GM21367 (cell line): ENCODE data around the gene RIN3.
"Not testable (repeated sequence)": the region's sequence is repeated elsewhere in the genome, so short reads cannot be mapped to it uniquely, and the experiment has no call there.

ENCODE experiments used
- ATAC-seq: cut with Tn5 transposase; IDR thresholded peaks from one replicate; pipeline ENCODE4 v1.9.1; 2021; ENCODE audit not compliant: unreplicated experiment

RIN3 gene

DNA sequence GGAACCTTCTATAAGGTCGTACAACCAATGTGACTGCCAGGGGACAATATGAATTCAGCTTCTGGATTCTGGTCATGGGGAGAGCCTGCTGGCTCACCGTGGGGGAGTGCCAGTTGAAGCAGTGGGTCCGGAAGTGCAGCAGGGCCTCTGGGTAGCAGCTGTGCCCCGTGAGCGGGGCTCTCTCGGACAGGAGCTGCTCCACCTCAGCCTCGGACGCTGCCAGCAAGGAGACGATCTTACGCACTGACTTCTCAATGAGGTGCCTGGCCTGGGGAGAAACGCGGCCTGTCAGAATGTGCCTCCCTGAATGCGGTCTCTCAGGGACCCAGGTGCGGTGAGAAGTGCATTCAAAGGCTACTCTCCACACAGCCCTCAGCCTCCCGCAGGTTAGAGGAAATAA lies 192.8 kb downstream of the RIN3 start:
- ATAC-seq: no peak

DNA sequence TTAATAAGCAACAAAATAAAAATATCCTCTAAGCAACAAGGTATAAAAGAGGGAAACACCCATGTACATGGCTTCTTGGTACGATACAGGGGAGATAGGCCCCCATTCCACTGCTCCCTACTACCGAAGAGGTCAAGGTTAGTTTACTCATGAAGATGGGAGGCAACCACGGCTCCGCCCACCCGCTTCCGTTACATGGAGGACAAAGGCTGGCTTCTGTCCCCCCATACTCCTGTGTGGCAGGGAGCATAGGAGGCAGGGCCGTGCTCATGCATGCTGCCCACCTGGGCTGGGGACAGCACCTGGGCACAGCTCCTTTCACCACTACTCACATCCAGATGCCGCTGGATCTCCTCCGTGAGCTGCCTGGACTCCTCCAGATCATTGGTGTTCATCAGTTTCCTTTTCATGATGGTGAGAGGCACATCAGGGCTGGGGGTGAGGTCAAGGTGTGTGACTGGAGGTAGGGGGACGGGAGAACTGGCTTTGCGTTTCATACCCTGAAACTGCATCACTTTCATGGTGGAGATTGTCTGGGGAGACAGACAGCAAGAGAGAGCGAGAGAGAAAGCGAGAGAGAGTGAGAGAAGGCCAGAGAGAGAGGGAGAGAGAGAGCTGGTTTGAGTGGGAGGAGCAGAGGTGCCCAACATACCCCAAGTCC lies 195.9 kb downstream of the RIN3 start:
- no peak for ATAC-seq

DNA sequence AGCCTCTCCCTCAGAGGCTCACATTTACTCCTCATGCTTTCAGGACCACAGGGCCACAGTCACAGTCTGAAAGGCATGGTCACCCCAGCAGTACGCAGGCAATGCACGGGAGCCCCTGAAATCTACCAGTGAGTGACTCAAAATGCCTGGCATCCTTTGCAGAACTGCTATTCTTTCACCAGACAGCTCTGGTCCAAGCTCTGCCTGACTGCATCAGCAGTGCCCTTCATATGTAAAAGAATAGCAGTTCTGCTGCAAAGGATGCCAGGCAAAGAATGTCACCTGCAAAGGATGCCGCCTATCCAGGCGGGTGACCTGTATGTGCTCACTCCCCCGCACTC lies 196.4 kb downstream of the RIN3 start:
- ATAC-seq: no peak

DNA sequence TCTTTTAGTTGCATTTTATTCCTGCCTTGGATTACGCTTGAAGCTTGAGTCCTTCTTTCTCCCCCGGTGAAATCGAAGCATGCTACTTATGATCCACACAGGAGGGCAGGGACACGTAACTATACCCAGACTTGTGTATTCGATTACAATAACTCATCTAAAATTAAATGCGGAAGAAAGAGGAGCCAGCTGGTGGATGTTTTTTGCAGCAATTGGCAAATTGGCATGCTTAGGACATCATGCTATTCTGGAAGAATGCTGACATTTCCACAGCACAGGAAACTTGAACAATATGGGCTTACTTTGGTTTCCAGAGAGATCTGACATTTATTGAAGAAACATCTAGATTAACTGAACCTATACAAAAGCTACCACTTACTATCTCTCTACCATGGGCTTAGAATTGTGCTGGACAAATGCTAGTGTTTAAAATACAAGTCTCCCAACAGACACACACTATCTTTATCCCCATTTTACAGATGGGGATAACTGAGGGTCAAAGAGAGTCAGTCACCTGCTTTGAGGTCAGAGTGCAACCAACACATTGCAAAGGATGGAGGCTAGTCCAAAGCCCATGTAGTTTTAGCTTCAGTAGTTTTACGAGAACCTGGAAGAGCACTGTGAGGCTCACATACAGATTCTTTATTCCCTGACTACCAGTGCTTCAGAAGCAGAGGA lies 198.5 kb downstream of the RIN3 start:
- ATAC-seq: no peak

DNA sequence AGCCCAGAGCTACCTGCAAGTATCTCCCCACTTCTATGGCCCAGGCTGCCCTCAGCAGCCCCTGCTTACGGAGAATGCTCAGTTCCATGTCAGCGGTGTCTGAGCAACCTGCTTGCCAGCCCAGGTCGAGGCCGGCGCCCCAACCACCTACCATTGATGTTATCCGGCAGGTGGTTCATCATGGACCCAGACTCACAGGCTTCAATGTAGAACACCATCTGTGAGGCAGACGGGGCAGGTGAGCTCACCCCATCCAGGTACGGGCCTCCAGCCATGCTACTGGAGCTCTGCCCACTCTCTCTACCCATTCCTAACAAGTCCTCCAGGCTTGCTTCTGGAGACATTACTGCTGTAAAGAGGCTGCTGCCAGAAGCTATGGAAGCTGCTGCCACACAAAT lies 199.1 kb downstream of the RIN3 start:
- ATAC-seq: no peak

DNA sequence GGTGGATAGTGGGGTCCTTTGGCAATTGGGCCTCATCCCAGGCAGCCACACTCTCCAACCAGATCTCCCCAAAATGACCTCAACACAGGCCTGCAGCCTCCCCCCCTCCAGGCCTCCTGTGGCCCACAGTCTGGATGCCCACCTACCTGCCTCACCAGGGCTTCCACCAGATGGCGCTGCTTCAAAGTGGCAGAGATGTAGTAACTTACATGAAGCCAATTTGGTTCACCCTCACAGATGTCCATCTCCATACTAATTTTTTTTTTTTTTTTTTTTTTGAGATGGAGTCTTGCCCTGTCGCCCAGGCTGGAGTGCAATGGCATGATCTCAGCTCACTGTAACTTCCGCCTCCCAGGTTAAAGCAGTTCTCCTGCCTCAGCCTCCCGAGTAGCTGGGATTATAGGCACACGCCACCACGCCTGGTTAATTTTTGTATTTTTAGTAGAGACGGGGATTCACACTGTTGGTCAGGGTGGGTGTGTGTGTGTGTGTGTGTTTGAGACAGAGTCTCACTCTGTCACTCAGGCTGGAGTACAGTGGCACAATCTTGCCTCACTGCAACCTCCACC lies 201.2 kb downstream of the RIN3 start:
- ATAC-seq: not testable (repeated sequence)

DNA sequence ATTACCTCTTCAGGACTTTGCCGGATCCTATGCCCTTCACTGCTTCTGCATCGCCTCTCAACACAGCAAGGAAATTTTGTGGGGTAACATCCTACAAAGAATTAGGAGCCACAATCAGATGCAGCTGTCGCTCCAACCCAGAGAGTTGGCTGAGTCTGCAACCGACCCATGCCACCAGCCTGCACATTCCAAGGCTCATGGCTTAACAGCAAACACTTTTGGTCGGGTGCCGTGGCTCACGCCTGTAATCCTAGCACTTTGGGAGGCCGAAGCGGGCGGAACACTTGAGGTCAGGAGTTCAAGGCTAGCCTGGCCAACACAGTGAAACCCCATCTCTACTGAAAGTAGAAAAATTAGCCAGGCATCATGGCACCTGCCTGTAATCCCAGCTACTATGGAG lies 202.6 kb downstream of the RIN3 start:
- ATAC-seq: no peak

DNA sequence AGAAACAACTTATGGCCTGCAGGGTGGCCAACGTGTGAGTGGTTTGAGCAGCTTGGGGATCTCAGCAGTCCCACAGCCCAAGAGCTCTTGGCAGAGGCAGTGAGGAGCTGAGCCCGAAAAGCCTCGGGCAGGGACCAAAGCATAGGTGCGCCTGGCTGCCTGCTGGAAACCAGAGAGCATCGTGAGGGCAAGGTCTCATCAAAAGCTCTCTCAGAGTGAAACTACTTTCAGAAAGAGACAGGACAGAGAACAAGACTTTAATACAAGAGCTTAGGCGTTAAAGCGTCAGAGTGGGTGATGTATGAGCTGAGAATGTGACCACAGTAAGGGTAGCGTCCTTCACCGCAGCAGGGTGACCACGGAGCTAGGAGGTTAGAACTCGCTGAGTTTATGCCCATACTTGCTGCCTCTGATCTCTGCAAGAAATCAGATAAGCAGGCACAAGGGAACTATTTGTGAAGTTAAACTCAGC lies 204.0 kb downstream of the RIN3 start:
- no peak for ATAC-seq

DNA sequence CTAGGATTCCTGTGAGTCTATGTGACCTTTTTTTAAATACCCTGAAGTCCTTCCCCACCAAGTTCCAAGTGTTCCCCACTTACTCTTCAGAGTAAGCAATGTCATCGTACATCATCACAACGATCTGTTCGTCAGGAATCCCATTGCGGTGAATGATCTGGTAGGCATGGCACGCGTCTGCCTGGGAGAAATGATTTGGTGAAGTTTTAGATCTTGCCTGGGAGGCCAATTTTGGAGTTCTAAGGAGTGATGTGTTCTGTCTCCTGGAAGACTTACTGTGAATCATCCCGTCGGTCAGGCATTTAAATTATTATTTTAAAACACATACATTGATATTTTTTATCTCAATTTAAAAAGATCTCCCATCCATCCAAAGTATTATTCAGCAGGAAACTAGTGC lies 205.1 kb downstream of the RIN3 start:
- no peak for ATAC-seq

DNA sequence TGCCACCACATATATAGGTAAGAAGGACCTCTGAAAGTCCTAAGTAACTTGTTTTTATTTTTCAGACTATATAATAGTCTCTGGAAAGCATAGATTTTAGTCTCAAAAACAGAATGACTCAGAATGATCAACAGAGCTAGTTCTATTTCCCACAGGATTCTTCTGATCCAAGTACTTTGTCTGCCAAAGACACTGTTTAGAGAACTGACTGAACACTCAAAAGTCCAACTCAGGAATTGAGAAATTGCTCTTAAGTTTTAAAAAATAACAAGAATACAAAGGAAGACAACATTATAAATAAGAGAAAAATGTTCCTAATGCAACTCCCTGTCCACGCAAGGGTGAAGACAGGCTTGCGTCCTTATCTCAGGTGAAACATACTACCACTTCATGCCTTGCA lies 205.8 kb downstream of the RIN3 start:
- no peak for ATAC-seq

DNA sequence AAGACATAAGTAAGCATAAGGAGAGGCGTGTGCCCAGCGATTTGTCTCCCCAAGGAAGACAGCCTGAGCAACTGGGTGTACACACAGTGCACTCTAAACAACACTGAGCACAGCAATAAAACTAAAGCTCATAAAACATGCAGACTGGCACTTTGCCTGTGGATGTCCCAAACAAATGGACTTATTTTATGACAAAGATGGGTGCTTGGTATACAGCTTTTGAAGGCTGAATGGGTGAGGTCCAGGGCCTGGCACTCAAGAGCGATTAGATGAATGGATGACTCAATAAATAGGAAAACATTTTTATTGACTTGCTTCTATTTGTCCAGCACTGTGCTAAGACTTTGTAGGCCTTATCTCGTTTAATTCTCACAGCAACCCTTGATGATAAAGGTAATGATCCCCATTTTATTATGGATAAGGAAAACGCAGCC lies 206.3 kb downstream of the RIN3 start:
- ATAC-seq: no peak

DNA sequence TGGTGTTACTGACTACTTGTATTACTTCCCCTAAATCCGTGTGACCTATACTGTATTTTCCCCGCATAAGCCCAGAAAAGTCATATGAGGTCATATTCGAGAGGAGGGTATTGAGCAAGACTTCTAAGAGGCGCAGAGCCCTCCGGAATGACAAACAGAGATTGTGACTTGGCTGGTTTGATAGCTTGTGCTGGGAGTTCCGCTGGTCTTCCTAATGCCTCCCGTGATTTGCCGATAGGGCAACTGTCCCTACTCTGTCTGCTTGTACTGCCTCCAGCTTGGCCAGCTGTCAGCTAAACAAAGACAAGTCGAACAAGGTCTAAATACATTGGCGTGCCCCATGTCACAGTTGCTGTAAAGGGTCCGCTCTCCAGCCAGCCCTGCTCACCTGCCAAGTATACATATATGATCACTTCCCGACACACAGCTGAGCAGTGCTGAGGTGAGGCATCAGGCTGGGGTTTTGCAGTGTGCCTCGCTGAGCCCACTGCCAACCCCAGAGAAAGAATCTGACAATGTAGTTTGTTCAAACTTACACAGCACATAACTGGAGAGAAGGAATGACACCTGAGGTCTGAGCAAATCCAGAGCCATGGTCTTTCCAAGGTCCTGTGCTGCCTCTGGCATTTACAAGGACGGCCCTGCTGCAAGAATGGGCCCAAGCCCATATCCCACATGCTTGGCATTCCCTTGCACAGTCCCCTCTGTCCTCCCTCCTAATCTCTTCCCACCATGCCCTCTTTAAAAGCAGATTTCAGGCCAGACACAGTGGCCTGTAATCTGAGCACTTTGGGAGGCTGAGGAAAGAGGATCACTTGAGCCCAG lies 211.1 kb downstream of the RIN3 start:
- ATAC-seq: no peak

DNA sequence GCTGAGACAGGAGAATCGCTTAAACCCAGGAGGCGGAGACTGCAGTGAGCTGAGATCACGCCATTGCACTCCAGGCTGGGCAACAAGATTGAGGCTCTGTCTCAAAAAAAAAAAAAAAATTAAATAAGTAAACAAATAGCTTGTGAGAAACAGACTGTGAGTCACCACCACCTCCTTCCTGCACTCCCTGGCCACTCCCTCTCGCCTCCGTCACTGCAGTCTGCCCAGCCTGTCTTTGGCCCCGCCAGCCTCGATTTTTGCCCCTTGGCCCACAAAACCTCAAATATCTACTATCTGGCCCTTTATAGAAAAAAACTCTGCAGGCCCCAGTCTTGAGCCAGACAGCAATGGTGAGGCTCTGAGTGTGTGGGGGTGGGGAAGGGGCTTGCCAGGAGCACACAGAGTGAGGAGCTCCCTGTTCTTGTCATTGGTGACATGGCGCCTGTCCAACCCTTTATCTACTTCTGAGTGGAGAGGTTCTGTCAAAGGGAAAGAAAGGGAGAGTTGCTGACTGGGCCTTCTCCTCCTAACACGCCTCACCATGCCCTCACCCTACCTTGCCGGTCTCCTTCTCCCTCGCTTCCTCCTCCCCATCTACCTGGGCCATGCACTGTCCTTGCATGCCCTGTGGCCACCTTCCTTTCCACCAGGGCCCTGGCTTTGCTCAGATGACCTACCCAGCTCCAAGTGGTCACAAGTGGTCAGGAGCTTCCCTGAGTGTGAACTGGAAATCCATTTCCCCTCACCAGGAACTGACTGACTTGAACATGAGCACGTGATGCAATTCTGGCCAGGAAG lies 212.8 kb downstream of the RIN3 start:
- ATAC-seq: no peak

DNA sequence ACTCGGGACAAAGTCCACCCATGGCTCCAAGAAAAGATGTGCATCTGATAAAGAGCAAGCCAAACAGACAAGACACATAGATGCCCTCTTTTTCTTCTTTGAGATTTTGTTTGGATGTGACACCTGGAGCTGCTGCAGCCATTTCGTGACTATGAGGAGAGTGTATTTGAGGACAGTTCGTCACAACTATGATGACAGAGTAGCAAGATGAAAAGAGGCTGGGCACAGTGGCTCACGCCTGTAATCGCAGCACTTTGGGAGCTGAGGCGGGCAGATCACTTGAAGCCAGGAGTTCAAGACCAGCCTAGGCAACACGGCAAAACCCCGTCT lies 213.3 kb downstream of the RIN3 start:
- no peak for ATAC-seq

DNA sequence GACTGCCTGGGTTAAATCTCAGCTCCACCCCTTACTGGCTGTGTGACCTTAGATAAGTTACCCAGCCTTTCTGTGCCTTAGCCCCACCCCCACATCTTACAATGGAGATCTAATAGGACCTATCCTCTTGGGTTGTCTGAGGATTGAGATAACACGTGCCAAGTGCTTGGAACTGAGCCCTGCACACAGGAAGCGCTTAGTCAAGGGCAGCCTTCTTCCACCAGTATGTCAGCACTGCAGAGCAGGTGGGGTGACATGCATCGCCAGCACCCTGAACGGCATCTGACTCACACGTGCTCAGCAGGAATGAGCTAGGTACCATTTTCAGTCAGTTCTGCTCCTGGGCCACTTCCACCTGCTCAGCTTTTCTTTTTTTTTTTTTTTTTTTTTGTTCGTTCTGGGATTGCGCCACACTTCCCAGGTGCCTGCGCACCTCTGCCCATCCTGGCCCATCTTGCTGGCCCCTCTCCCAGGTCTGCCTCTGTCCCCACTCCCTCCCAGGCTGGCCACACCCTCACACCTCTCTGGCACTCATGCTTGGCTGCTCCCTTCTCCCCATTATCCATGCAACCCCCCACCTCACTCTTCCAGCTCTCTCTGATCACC lies 215.3 kb downstream of the RIN3 start:
- ATAC-seq: peak; percentile 74

DNA sequence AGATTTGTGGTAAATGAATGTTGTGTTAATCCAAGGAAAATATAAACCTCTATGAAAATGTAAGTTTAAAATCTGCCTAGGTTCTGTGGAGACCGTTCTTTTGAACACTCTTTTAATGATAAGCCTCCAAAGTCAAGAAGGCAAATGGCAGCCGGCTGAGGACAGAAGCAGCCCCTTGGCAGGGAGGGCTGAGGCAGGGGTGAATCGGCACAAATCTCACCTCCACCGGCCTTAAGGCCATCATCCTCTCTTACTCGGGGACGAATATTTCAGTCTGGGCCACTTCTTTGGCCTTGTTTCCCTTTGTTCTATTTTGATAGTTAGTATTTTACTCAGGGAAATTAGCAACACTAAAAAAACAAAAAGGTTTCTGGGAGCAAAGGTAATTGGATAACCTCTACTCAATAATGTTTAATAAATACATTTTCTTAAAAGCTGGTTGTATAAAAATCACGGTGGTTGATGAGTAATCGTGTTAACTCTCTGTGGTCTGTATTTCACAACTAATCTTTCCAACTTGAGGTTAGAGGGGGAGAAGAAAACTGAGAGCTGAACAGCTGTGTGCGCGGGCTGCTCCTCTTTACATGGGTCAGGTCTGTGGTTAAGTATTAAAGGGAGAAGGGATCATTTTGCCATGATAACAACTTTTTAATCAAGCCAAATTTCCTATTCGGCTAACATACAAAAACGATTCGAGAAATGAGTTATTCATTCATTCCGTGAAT lies 216.2 kb downstream of the RIN3 start:
- ATAC-seq: no peak

DNA sequence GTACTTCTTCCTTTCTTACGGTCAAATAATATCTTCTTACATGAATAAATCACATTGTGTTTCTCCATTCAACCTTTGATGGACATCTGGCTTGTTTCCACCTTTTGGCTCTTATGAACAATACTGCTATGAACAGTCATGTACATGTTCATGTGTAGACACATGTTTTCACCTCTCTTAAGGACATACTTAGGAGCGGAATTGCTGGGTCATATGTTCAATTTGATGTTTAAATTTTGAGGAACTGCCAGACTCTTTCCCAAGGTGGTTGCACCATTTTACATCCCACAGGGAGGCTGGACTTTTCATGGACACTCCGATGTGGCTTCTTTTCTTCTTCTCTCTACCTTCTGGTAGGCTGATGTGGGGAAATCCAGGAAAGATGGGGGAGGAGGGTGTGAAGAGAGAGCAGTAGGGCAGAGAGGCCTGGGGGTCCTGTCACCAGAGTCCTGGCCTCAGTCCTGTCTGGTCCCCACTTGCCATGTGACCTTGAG lies 218.1 kb downstream of the RIN3 start:
- ATAC-seq: no peak

DNA sequence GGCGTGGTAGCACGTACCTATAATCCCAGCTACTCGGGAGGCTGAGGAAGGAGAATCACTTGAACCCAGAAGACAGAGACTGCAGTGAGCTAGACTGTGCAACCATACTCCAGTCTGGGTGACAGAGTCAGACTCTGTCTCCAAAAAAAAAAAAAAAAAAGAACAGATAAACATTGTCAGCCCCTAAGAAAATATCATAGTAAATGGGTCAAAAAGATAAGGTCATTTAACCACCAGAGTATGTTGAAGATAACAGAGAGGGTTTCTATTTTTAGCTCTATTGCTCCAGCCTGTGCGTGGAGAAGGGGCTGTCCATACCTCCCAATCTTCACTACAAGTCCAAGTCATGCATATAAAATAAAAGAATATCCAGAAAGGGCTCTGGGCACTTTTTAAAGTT lies 219.4 kb downstream of the RIN3 start:
- ATAC-seq: no peak

DNA sequence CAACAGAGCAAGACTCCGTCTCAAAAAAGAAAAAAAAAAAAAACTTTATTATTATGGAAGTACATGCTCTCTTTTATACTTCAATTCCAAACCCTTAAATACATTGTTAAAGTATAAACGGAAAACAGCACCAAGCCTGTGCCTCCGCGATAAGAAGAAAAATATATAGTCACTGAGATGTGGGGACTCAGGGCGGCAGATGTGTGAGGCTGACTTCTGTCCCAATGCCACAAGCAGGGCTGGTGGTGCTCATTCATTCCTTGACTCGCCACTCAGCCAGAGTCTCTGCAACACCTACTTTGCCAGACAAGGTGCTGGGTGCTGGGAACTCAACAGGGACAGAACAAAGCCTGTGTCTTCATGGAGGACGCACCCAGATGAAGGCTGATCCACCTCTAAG lies 221.0 kb downstream of the RIN3 start:
- no peak for ATAC-seq

DNA sequence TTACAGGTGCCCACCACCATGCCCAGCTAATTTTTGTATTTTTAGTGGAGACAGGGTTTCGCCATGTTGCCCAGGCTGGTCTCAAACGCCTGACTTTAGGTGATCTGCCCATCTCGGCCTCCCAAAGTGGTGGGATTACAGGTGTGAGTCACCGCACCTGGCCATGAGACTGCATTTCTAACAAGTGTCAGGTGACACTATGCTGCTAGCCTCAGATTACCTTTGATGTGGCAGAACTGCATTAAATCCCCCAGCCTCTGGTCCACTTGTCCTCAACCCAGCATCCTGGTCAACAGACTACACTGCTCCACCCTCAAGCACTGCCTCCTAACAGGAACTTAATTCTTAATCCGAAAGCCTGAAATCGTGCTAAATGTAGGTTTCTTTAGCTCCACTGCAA lies 221.8 kb downstream of the RIN3 start:
- no peak for ATAC-seq
